Hepatocyte (in vitro differentiated cells): ENCODE results near the gene DCAF6.

Source experiments
- CTCF ChIP-seq: fragments of 200-600 bp; sonication (generic); IDR thresholded peaks from 2 replicates; pipeline ENCODE4 v1.5.1; 2016; ENCODE audit warnings: antibody characterized with exemption, mild to moderate bottlenecking; ENCODE audit not compliant: poor library complexity
- EZH2 ChIP-seq: fragments of 200-600 bp; sonication (generic); IDR thresholded peaks from 2 replicates; pipeline ENCODE4 v1.6.1; 2016; ENCODE audit warnings: antibody characterized with exemption, mild to moderate bottlenecking, borderline replicate concordance
- EZH2phosphoT487 ChIP-seq: fragments of 200-600 bp; sonication (generic); IDR thresholded peaks from one replicate; pipeline ENCODE4 v1.6.1; 2018; ENCODE audit warnings: antibody characterized with exemption, mild to moderate bottlenecking, low read depth, moderate library complexity; ENCODE audit not compliant: unreplicated experiment, severe bottlenecking

GRCh38 chr1:168102487-168102886 lies 166.0 kb downstream of the DCAF6 start:
- TF ChIP-seq CTCF = no peak
- TF ChIP-seq EZH2 = no peak
- no peak for TF ChIP-seq EZH2phosphoT487
